Kidney (tissue), 14 donors: ENCODE results near the gene OGG1. TPM values are rescaled to one million over a fixed set of nuclear protein-coding genes. Genes with fewer than 3 reads are reported as not detected.

Experiments used
- DNase-seq, 5 donors: peaks; one replicate each; pipeline ENCODE4 v3.0.0-alpha.2; 2013 to 2020
- FAIRE-seq: peaks from 2 replicates; lab custom pipeline; 2012; peaks lifted over from hg19 to GRCh38; lab: Jason Lieb, UNC
- H3K27ac ChIP-seq, 2 donors: one replicate each; pipeline ENCODE4 v1.7.0; 2013; ENCODE audit warnings: low read depth in 2 of 2, low read length in 2 of 2, inconsistent platforms in 1 of 2
- H3K27me3 ChIP-seq: one replicate; pipeline ENCODE4 v1.7.1; 2013; ENCODE audit warnings: low read length, inconsistent platforms; ENCODE audit not compliant: control insufficient read depth, insufficient read depth
- H3K36me3 ChIP-seq, 3 donors: one replicate each; pipeline versions ENCODE4 v1.7.0 to v1.7.1; 2013; ENCODE audit warnings: low read length in 3 of 3, control low read depth in 1 of 3, inconsistent platforms in 1 of 3; ENCODE audit not compliant: insufficient read depth in 3 of 3, control insufficient read depth in 2 of 3
- H3K4me1 ChIP-seq, 3 donors: one replicate each; pipeline versions ENCODE4 v1.7.0 to v1.7.1; 2013; ENCODE audit warnings: low read length in 3 of 3, inconsistent platforms in 1 of 3, low read depth in 1 of 3; ENCODE audit not compliant: control insufficient read depth in 2 of 3, insufficient read depth in 2 of 3
- H3K4me3 ChIP-seq, 3 donors: one replicate each; pipeline versions ENCODE4 v1.7.0 to v1.8.1; 2013; ENCODE audit warnings: low read length in 3 of 3, control low read depth in 1 of 3, inconsistent platforms in 1 of 3
- H3K9ac ChIP-seq, 3 donors: one replicate each; pipeline versions ENCODE4 v1.7.0 to v1.7.1; 2013; ENCODE audit warnings: low read length in 3 of 3, control low read depth in 1 of 3, inconsistent platforms in 1 of 3
- H3K9me3 ChIP-seq, 3 donors: one replicate each; pipeline versions ENCODE4 v1.7.0 to v1.7.1; 2013; ENCODE audit warnings: low read length in 3 of 3, control low read depth in 1 of 3, inconsistent platforms in 1 of 3; ENCODE audit not compliant: control insufficient read depth in 2 of 3, insufficient read depth in 1 of 3
- CTCF ChIP-seq: IDR thresholded peaks from 3 replicates; pipeline ENCODE4 v1.5.1; 2012; ENCODE audit warnings: mild to moderate bottlenecking, moderate library complexity, borderline replicate concordance; ENCODE audit not compliant: insufficient read depth; ENCODE audit errors: extremely low read depth
- intact Hi-C: fragments of 100-400 bp; cut with DNase I; formaldehyde crosslinking; loops from one replicate; pipeline ENCODE4 v1.11.1; 2022
- polyA plus RNA-seq: library from polyadenylated mRNA; stranded (reverse); fragments of 350-450 nt; fragmentation: Illumina TruSeq; extraction: RNeasy Lipid Tissue Mini Kit (QIAGEN cat#74804); gene quantifications from one replicate; pipeline ENCODE4 v1.2.3, GENCODE V29; 2014; ENCODE audit warnings: low read depth, low replicate concordance; ENCODE audit not compliant: insufficient read depth
- total RNA-seq: library from RNA; stranded (reverse); fragmentation: NEBNext Ultra II Directional; extraction: Animal tissue kit (Norgen Biotek cat#: 25700); gene quantifications from one replicate; pipeline ENCODE4 v1.2.1, GENCODE V29; 2021
- donor health status: control.
- donor health status: control.
- donor health status: control.
- donor health status: control.
- donor health status: control.
- donor health status: DM: yes; HTN: yes; CAD: no.
- donor health status: Normal renal cell carcinoma (clear cell type).

Gene OGG1
- total and polyA plus RNA-seq, 2 donors from 2014 or later, result 31.1 to 51.6 TPM

GRCh38 chr3:9727041-9727595 lies 22.6 kb upstream of the OGG1 start:
- H3K9ac ChIP-seq, result no peak overlapping the region

GRCh38 chr3:9727743-9728142 lies 22.0 kb upstream of the OGG1 start:
- no peaks in the 10 kb centered on the region for H3K9me3 ChIP-seq
- FAIRE-seq, result no peak

More at GRCh38 chr3:9727041-9727595, 22.6 kb upstream of the OGG1 start:
- intact Hi-C loops, result no loop called here
- FAIRE-seq (no peak), DNase-seq (no peak)
- H3K27me3 ChIP-seq, result no peaks in the 10 kb centered on the region
- TF ChIP-seq CTCF, result no peak
- H3K36me3 ChIP-seq, result no peaks in the 10 kb centered on the region
- peaks cover 0 to 3% (median 0%) of the 10 kb centered on the region in 3 donors for H3K4me1 ChIP-seq
- H3K9me3 ChIP-seq, result no peaks in the 10 kb centered on the region
- no peak overlapping the region for H3K27ac ChIP-seq
- no peak overlapping the region for H3K4me3 ChIP-seq

GRCh38 chr3:9729419-9729818 lies 20.3 kb upstream of the OGG1 start:
- Histone ChIP-seq H3K36me3 (peaks cover 0 to 5% (median 0%) of the 10 kb centered on the region in 3 donors), H3K9ac (no peak overlapping the region), H3K27me3 (no peaks in the 10 kb centered on the region), H3K27ac (no peak overlapping the region), H3K9me3 (no peaks in the 10 kb centered on the region), H3K4me3 (no peak overlapping the region), H3K4me1 (peaks cover 0 to 16% (median 9%) of the 10 kb centered on the region in 3 donors)
- DNase-seq (peak in 1 of 5 donors; percentile 46), FAIRE-seq (no peak)
- intact Hi-C loops, result no loop called here
- no peak for TF ChIP-seq CTCF

More at GRCh38 chr3:9727743-9728142, 22.0 kb upstream of the OGG1 start:
- H3K9ac ChIP-seq, result no peak overlapping the region
- peaks cover 0 to 9% (median 2%) of the 10 kb centered on the region in 3 donors for H3K4me1 ChIP-seq
- no peak for DNase-seq
- no peaks in the 10 kb centered on the region for H3K27me3 ChIP-seq
- intact Hi-C loops, result no loop called here
- TF ChIP-seq CTCF, result no peak
- H3K4me3 ChIP-seq, result no peak overlapping the region
- no peak overlapping the region for H3K27ac ChIP-seq
- H3K36me3 ChIP-seq, result no peaks in the 10 kb centered on the region
